K562 (cell line): ENCODE data around the gene GABRR2. TPM values are rescaled to one million over a fixed set of nuclear protein-coding genes. Genes with fewer than 3 reads are reported as not detected.

Source experiments
- ATAC-seq: fragments of 200-7000 bp; cut with Tn5 transposase; 3 replicates; pipeline ENCODE4 v1.9.1; 2020; ENCODE audit warnings: moderate library complexity
- BruUV-seq: library from RNA; stranded (reverse); fragments of 400-500 nt; replicated peaks from 2 replicates; lab custom pipeline; 2021; lab: Mats Ljungman, UMichigan
- CTCF ChIA-PET: fragments of 300-600 bp; formaldehyde crosslinking; extraction: SDS; loops from one replicate; lab custom pipeline; 2021; ENCODE audit warnings: low intra/inter-chr PET ratio; lab: Yijun Ruan, JAX
- POLR2A ChIA-PET: fragments of 300-600, 350-650 bp; sonication (Branson Sonifier 250); formaldehyde crosslinking; extraction: SDS; loops from one replicate; lab custom pipeline; 2021; ENCODE audit warnings: antibody characterized with exemption, inconsistent platforms; lab: Yijun Ruan, JAX
- DNase-seq, 4 experiments: peaks; one replicate each; pipeline versions ENCODE4 v3.0.0 to v3.0.0-alpha.2; 2011 to 2018; ENCODE audit warnings: low spot score in 3 of 4, mixed read lengths in 3 of 4; ENCODE audit errors: extremely low read depth in 1 of 4
- FAIRE-seq: peaks from 2 replicates; lab custom pipeline; 2011; peaks lifted over from hg19 to GRCh38; lab: Jason Lieb, UNC
- H2AFZ ChIP-seq: 2 replicates; pipeline ENCODE4 v1.6.0; 2011; ENCODE audit warnings: low read depth, low read length, control low read depth, inconsistent platforms
- H3K27ac ChIP-seq: fragments of 200-600 bp; 3 replicates; pipeline ENCODE4 v1.8.0; 2011; ENCODE audit warnings: low read depth, mild to moderate bottlenecking, control low read depth, inconsistent platforms, low read length, moderate library complexity, mixed read lengths; ENCODE audit errors: extremely low read depth
- H3K27me3 ChIP-seq, 2 experiments: fragments of 300-600 bp in 1 of 2; 2 replicates in 1 of 2; 3 replicates in 1 of 2; pipeline versions ENCODE4 v1.6.0 to v1.8.0; 2011; ENCODE audit warnings: inconsistent platforms in 2 of 2, low read length in 2 of 2, mild to moderate bottlenecking in 1 of 2, mixed read lengths in 1 of 2, moderate library complexity in 1 of 2; ENCODE audit not compliant: control insufficient read depth in 2 of 2, insufficient read depth in 2 of 2
- H3K36me3 ChIP-seq: fragments of 300-600 bp; 3 replicates; pipeline ENCODE4 v1.8.0; 2011; ENCODE audit warnings: mild to moderate bottlenecking, low read length, inconsistent platforms; ENCODE audit not compliant: control insufficient read depth, insufficient read depth
- H3K4me1 ChIP-seq, 2 experiments: fragments of 200-600 bp in 1 of 2; replicated peaks in 1 of 2; 2 replicates in 1 of 2; 3 replicates in 1 of 2; pipeline versions ENCODE4 v1.5.1 to v1.8.0; 2011; ENCODE audit warnings: inconsistent platforms in 2 of 2, low read length in 2 of 2, mild to moderate bottlenecking in 1 of 2, mixed read lengths in 1 of 2, moderate library complexity in 1 of 2; ENCODE audit not compliant: control insufficient read depth in 2 of 2, insufficient read depth in 2 of 2
- H3K4me2 ChIP-seq: 2 replicates; pipeline ENCODE4 v1.6.1; 2011; ENCODE audit warnings: low read length, control low read depth, inconsistent platforms, mixed read lengths; ENCODE audit not compliant: insufficient read depth
- H3K4me3 ChIP-seq: fragments of 200-600 bp; sonication (generic), shearing (Covaris generic); 2 replicates; pipeline ENCODE4 v1.5.1; 2016; ENCODE audit warnings: control low read depth, inconsistent platforms
- H3K79me2 ChIP-seq: fragments of 200-600 bp; 3 replicates; pipeline ENCODE4 v1.8.0; 2011; ENCODE audit warnings: low read length, inconsistent platforms; ENCODE audit not compliant: control insufficient read depth, insufficient read depth
- H3K9ac ChIP-seq, 2 experiments: 2 replicates each; pipeline versions ENCODE4 v1.6.0 to v1.6.1; 2011; ENCODE audit warnings: low read depth in 2 of 2, low read length in 2 of 2, control low read depth in 1 of 2, inconsistent platforms in 1 of 2, mild to moderate bottlenecking in 1 of 2, mixed read lengths in 1 of 2; ENCODE audit not compliant: insufficient read depth in 1 of 2
- H3K9me1 ChIP-seq: one replicate; pipeline ENCODE4 v1.6.0; 2011; ENCODE audit warnings: inconsistent platforms, mild to moderate bottlenecking, low read length, moderate library complexity; ENCODE audit not compliant: control insufficient read depth, insufficient read depth
- H3K9me3 ChIP-seq: replicated peaks from 2 replicates; pipeline ENCODE4 v1.5.1; 2011; ENCODE audit warnings: low read depth, low read length, inconsistent platforms; ENCODE audit not compliant: control insufficient read depth, insufficient read depth
- H4K20me1 ChIP-seq: replicated peaks from 2 replicates; pipeline ENCODE4 v1.6.1; 2011; ENCODE audit warnings: low read length, inconsistent platforms, mixed read lengths; ENCODE audit not compliant: control insufficient read depth, insufficient read depth
- GTF2E2 ChIP-seq: fragments of 200-800 bp; sonication (Bioruptor generic); IDR thresholded peaks from 2 replicates; pipeline ENCODE4 v1.6.1; 2016; ENCODE audit warnings: missing genetic modification characterization, missing compliant biosample characterization
- PRDM10 ChIP-seq: fragments of 450-650 bp; IDR thresholded peaks from 2 replicates; pipeline ENCODE4 v1.6.1; 2018; ENCODE audit not compliant: partially characterized antibody
- WGBS: fragments of 100-300 bp; shearing (Covaris generic); methylation state at CpG from one replicate; pipeline ENCODE4 v1.1.6; 2016; ENCODE audit warnings: low coverage, mixed read lengths; ENCODE audit not compliant: insufficient coverage; ENCODE audit errors: missing lambda C conversion rate; 5-methylcytosine and 5-hydroxymethylcytosine counted together
- in situ Hi-C: fragments of 300-500 bp; cut with MboI; formaldehyde crosslinking; loops from 4 replicates; pipeline ENCODE4 v1.15.0; 2018; ENCODE audit warnings: inconsistent platforms, mixed read lengths
- intact Hi-C: fragments of 100-400 bp; cut with micrococcal nuclease; formaldehyde crosslinking; loops from 2 replicates; pipeline ENCODE4 v1.14.2; 2022
- polyA plus RNA-seq, 8 experiments: library from polyadenylated mRNA; depleted of rRNA in 4 of 8; stranded (reverse) in 5 of 8; unstranded in 3 of 8; fragments of >200 nt; fragmentation: Nextera tagmentation in 2 of 8; fragmentation: Illumina TruSeq in 1 of 8; extraction: Ambion mirVana in 2 of 8; extraction: Trizol in 1 of 8; gene quantifications; 2 replicates each; pipeline versions ENCODE4 v1.2.1 to v1.2.3, GENCODE V29; 2011 to 2014; ENCODE audit warnings: inconsistent platforms in 1 of 8, missing spikeins in 1 of 8
- total RNA-seq, 7 experiments: library from RNA; depleted of rRNA in 6 of 7; stranded (reverse); fragments of >200 nt in 6 of 7; fragmentation: Illumina TruSeq in 2 of 7; extraction: Trizol in 2 of 7; gene quantifications; 2 replicates each; pipeline versions ENCODE4 v1.2.1 to v1.2.3, GENCODE V29; 2011 to 2021; ENCODE audit warnings: low replicate concordance in 1 of 7

Gene GABRR2
- total and polyA plus RNA-seq, 9 of the 15 experiments (the other 6 are each of a cell fraction or from before 2014, with no cell fraction given): 0.09 to 0.13 (median 0.10) TPM; not detected in 6

- H3K27me3 ChIP-seq: peaks cover 45 to 59% of the 10 kb centered on the region in 2 experiments
- ChIA-PET CTCF (no interaction called here), POLR2A (no interaction called here)
- H3K4me1 ChIP-seq: no peaks in the 10 kb centered on the region
- no peak for DNase-seq
- FAIRE-seq: no peak
- no peak overlapping the region for H3K4me2 ChIP-seq
- no peak for TF ChIP-seq GTF2E2
- TF ChIP-seq PRDM10: peak; percentile 79
- no TSS peak for BruUV-seq
- H3K36me3 ChIP-seq: no peaks in the 10 kb centered on the region
- no peak overlapping the region for H3K4me3 ChIP-seq
- H4K20me1 ChIP-seq: 0 out of 2 replicates have a peak, but pooled peaks cover 4% of the 10 kb centered on the region
- intact Hi-C loops: no loop called here
- no peaks in the 10 kb centered on the region for H3K9me3 ChIP-seq
- H3K79me2 ChIP-seq: no peaks in the 10 kb centered on the region
- no peak overlapping the region for H3K9ac ChIP-seq
- no peaks in the 10 kb centered on the region for H3K9me1 ChIP-seq
- 0% methylated on average over 3 of the region's 3 CpGs for WGBS
- no peak overlapping the region for H2AFZ ChIP-seq
- no peak overlapping the region for H3K27ac ChIP-seq
- in situ Hi-C loops: no loop called here
- no peak for ATAC-seq
Observed at GRCh38 chr6:89284081-89284480, 31.0 kb downstream of the GABRR2 start.
